HG03045 (cell line): ENCODE data around the gene BRSK1.
"Not testable (repeated sequence)": the region's sequence is repeated elsewhere in the genome, so short reads cannot be mapped to it uniquely, and the experiment has no call there.

Experiments
- ATAC-seq: cut with Tn5 transposase; IDR thresholded peaks from one replicate; pipeline ENCODE4 v1.9.1; 2021; ENCODE audit warnings: mild to moderate bottlenecking, moderate library complexity; ENCODE audit not compliant: unreplicated experiment

Gene BRSK1

DNA sequence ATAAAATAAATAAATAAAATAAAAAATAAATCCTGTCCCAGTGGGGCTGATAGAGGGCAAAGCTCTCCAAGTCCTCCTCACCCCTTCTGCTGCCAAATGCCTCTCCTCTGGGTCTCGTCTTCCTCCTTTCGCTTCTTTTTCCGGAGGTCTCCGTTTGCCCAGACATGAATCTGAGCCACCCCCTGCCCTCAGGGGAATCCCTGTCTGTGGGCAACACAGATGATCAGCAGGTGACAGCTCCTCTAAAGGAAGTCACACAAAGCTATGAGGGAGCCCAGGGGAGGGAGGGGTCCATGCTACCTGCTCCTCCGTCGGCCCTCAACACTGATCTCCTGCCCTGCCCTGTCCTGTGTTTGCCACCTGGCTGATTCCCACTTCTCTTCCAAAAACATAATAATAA lies 40.9 kb downstream of the BRSK1 start:
- no peak for ATAC-seq

DNA sequence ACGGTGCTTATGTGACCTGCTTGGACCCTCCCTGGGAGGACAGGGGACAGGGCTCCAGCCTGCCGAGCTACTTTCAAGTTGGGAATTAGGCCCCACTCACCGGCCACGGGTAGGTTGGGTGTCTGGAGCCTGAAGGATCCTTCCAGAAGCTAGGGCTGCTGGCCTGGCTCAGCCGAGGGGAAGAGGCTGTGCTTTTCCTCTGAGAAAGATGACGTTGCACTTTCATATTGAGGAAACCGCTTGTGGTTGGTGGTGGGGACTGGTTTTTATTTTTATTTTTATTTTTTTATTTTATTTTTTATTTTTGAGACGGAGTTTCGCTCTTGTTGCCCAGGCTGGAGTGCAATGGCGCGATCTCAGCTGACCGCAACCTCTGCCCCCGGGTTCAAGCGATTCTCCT lies 41.4 kb downstream of the BRSK1 start, which contains the start of gene TMEM150B:
Gene TMEM150B, minus strand, starts transcription at position 170 of the 400 bp plus-strand sequence. CDS start 4,305 bp downstream, outside the sequence.
- ATAC-seq, result no peak

DNA sequence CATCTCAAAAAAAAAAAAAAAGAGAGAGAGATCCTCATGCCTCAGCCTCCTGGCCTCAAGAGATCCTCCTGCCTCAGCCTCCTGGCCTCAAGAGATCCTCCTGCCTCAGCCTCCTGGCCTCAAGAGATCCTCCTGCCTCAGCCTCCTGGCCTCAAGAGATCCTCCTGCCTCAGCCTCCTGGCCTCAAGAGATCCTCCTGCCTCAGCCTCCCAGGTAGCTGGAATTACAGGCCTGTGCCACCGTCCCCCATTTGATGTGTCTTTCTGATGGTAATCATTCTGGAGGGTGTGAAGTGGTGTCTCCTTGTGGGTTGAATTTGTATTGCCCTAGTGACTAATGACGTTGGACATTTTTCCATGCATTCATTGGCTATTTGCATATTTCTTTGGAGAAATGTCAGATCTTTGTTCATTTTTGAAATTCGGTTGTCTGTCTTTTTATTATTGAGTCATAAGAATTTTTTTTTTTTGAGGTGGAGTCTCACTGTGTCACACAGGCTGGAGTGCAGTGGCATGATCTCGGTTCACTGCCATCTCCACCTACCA lies 45.0 kb downstream of the BRSK1 start:
- ATAC-seq, result not testable (repeated sequence)

DNA sequence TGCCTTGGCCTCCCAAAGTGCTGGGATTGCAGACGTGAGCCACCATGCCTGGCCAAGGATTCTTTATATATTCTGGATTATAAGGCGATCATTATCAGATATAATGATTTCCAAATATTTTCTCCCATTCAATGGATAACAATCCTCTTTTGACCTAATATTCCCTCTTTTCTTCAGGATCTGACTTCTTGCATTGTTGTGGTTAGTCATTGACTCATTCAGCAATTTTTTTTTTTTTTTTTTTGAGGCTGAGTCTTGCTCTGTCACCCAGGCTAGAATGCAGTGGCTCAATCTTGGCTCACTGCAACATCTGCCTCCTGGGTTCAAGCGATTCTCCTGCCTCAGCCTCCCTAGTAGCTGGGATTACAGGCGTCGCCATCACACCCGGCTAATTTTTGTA lies 46.0 kb downstream of the BRSK1 start:
- ATAC-seq, result not testable (repeated sequence)

DNA sequence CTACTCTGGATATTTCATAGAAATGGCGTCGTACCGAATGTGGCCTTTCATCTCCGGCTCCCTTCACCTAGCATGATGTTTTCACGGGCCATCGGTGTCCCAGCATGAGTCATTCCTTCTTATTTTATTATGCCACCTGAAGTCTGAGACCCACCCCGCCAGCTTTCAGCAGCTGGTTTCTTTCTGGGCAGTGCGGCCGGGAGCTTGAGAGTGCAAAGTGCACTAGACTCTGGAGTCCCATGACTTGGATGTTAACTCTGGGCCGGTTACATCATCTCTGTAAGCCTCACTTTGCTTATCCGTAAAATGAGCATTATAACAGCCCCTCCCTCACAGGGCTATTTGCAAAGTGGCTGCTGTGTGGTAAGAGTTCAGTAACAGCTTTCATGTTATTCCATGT lies 50.1 kb downstream of the BRSK1 start:
- ATAC-seq, result no peak

DNA sequence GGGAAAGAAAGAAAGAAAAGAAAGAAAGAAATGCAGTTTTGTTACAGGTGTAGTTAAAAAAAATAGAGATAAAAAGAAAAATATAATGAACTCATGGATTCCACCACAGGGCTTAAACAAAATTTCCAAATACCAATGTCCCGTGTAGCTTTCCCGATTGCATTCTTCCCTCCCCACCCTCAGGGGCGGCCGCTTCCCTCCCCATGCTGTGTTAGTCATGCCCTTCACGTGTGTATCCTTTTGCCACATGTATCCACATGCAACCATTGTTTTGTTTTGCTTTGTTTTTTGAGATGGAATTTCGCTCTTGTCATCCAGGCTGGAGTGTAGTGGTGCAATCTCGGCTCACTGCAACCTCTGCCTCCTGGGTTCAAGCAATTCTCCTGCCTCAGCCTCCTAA lies 52.3 kb downstream of the BRSK1 start:
- no peak for ATAC-seq

DNA sequence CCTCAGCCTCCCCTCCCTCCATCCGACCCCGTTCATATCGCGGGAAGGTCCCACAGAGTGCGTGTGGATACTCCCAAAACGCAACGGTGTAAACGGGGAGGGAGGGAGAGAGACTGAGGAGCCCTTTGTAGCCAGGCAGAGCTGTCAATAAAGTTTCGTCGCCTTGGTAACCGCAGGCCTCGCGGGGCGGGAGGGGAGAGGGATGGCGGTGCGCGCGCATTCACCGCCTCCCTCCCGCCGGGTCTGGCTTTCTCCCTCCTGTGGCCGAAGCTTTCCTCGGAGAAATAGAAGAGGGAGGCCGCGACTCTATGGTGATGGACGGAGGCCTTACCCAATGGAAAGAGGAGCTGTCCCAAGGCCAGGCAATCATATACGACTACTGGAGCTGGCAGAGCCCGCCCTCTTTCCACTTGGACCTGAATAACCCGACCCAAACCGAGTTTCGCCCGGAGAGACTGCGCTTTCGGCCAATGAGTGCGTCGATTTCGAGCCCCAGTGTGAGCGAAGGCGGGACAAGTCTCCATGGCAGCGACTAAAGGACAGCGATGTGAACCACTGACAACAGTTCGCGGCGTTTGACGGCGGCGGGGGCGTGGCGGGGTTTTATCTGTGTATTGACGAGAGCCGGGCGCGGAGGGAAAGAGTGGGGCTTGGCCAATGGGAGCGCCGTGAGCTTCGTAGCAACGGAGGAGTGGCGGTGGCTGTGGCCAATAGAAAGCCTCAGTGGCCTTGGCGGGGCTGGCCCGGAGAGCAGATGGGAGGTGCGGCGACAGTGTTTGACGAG lies 55.5 kb downstream of the BRSK1 start, which contains the start of gene KMT5C:
Gene KMT5C, plus strand, starts transcription at position 772 of the 784 bp plus-strand sequence. CDS start 2,061 bp downstream, outside the sequence.
- ATAC-seq, result peak; percentile 83

DNA sequence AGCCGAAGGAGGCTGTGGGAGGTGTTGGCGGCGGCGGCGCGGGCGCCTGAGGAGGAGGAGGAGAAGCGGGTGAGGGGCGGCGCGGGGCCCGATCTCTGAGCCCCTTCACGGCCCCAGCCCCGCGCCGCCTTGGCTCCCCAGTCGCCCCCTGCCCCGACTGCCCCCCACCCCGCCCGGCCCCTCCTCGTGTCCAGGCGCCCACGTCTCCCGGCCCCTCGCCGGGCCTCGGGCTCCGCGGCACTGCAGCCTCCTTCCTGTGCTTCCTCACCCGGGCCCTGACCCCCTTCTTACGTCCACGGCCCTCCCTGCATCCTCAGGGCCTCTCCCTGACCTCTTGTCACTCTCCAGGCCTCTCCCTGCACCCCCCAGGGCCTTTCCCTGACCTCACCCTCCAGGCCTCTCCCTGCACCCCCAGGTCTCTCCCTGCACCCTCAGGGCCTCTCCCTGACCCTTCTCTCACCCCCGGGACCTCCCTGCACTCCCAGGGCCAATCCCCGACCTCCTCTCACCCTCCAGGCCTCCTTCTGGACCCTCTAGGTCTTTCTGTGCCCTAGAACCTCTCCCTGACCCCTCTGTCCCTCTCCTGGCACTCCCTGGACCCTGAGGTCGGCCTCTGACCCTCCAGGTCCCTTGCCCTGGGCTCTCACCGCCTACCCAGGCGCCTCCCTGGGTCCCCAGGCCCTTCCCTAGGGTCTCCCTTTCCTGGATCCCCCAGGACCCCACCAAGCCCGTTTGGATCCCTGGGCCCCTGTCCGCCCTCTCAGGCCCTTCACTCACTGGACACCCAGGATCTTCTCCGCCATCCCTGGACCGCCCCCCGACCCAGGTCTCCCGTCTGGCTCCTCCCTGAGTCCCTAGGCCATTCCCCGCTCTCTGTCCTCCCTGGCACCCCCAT lies 56.3 kb downstream of the BRSK1 start:
- ATAC-seq, result no peak

DNA sequence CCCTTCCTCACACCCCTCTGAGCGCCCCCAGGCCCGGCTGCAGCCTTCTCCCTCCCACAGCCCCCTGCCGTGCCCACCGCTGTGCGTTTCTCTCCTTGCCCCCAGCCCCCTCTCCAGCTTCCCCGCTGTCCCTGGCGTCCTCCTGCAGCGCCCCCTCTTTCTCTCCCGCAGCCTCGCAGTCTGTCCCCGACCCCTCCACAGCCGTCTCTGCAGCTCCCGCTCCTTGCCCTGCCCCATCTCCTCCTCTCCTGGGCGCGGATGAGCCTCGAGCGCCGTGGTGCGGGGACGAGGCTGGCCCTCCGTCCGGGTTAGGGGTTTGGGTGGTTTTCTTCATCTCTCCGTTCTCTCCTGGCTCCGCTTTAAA lies 57.0 kb downstream of the BRSK1 start:
- ATAC-seq, result no peak

DNA sequence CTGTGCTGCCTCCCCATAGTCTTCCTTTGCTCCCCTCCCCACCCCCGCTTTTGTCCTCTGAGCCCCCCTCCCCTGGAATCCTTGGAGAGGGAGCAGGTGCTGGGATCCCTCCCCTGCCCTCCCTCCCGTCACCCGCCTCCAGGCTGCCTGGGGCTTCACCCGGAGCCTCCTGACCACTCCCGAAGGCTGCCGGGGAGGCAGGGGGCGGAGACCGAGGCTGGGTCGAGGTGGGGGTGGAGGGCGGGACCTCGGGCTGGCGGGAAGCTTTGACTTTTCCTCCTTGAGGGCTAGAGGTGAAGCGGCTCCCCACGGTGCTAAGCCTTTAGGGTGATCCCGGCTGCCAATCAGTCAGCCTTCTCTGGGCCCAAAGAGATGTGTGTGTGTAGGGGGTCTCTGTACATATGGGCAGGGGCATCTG lies 57.4 kb downstream of the BRSK1 start:
- no peak for ATAC-seq

DNA sequence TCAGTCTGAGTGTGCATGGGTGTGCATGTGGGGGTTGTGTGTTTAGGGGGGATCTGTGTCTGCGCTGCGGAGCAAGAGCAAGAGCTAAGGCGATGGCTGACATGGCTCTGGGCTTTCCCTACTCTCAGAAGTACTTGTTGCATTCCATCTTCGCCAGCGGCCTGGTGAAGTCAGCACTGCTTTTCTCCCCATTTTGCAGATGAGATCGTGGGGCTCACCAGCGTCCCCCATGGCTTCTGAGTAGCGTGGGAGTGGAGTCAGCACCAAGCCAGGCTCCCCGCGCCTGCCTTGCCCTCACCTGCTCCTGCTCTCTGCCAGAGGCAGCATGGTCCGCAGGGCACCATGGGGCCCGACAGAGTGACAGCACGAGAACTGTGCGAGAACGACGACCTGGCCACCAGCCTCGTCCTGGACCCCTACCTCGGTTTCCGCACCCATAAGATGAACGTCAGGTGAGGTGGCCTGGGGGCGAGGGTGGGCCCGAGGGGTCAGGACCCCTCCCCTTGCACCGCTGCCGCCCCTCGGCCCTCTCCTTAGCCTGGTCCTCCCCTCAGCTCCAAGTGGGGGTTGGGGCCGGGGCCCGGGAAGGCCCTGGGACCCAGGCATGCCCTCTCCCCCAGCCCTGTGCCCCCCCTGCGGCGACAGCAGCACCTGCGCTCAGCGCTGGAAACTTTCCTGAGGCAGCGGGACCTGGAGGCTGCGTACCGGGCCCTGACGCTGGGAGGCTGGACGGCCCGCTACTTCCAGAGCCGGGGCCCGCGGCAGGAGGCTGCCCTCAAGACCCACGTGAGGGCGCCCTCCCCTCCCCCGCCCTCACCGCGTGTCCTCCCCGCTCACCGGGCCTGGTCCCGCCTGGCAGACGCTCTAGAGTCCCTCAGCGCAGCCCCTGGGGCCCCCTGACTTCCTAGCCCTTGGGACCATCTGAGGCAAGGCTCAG lies 58.1 kb downstream of the BRSK1 start:
- no peak for ATAC-seq

DNA sequence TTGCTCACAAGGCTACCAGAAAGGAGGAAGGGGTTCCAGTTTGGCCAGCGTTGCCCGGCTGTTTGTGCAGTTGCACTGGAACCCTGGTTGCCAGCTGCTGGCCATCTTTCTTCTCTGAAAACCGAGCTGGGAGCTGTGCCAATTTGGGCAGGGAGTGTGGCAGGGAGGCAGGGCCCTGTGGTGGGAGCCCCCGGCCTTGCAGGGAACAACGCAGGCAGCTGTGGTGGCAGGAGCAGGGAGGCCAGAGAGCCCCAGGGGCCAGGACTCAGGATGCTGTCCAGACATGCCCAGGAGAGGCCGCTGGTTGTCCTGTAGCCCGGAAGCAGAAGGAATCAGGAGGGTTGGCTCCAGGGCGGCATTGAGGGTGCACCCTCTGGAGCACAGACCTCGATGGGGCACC lies 60.6 kb downstream of the BRSK1 start:
- ATAC-seq, result no peak

DNA sequence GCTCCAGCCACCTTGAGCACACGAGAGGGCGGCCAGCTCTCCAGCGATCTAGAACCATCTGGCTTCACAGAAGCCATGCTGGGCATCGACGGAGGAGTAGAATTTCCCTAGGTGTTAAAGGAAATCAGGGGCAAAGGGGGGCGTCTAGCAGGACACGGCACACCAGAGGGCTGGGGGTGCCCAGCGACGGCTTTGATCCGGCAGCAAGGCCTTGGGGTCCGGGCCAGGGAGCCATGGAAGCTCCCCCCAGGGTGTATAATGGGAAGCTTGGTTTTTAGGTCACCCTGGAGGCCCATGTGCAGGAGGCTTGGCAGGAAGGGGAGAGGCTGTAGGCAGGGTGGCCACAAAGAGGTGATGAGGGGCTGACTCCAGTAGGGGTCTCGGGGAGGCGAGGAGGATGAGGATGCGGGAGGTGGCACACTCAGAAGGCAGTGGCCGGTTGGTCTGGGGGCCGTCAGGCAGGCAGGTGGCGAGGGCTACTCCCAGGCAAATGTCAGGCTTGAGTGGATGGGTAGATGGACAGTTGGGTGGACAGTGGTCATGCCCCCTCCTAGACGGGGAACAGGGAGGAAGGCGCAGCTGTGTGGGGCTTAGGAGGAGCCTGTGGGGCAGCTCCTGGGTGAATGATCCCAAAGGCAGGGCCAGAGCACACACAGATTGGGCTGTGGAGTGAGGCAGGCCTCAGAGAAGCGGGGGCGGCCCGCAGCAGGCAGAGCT lies 61.5 kb downstream of the BRSK1 start:
- no peak for ATAC-seq

DNA sequence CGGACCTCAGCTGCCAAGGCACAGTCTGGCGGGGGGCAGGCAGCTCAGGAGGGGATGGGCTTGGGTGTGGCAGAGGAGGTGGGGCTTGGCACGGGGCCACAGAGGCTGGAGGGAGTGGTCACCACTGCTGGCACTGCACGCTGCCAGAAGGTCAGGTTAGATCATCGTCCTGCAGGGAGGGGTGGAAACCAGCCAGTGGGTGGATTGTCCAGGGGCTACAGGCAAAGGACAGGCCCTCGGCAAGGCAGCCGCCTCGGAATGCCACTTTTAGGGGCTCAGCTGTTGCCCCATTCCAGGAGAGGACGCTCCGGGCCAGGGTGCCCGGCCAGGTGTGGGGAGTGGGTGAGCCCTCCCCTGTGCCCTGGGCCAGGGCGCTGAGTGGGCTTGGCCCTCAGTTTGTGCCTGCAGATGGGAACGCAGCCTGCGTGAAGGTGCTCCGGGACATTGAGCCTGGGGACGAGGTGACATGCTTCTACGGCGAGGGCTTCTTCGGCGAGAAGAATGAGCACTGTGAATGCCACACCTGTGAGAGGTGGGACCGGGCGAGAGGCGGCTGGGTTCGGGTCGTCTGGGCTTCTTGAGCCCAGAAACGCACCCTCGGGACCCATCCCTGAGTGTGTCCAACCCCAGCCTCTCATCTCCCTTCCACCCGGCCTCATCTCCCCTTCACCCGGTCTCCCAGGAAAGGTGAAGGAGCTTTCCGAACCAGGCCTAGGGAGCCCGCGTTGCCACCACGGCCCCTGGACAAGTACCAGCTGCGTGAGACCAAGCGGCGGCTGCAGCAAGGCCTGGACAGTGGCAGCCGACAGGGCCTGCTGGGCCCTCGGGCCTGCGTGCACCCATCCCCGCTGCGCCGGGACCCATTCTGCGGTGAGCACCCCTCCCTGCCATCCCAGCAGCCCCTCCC lies 62.3 kb downstream of the BRSK1 start:
- no peak for ATAC-seq

DNA sequence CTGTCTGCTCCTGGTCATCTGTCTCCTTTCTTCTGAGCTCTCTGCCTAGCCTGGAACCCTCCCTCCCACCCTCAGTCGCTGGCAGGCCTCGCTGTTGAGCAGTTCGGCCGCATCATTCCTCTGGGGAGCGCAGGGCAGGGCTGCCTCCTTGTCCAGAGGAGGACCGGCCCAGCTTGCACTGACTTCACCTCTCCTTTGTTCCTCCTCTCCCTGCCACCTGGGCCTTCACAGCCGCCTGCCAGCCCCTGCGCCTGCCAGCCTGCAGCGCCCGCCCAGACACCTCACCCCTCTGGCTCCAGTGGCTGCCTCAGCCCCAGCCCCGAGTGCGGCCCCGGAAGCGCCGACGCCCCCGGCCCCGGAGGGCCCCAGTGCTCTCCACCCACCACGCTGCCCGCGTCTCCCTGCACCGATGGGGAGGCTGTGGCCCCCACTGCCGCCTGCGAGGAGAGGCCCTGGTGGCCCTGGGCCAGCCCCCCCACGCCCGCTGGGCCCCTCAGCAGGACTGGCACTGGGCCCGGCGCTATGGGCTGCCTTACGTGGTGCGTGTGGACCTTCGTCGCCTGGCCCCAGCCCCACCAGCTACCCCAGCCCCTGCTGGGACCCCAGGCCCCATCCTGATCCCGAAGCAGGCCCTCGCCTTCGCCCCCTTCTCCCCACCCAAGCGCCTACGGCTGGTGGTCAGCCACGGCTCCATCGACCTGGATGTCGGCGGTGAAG lies 63.1 kb downstream of the BRSK1 start:
- no peak for ATAC-seq

DNA sequence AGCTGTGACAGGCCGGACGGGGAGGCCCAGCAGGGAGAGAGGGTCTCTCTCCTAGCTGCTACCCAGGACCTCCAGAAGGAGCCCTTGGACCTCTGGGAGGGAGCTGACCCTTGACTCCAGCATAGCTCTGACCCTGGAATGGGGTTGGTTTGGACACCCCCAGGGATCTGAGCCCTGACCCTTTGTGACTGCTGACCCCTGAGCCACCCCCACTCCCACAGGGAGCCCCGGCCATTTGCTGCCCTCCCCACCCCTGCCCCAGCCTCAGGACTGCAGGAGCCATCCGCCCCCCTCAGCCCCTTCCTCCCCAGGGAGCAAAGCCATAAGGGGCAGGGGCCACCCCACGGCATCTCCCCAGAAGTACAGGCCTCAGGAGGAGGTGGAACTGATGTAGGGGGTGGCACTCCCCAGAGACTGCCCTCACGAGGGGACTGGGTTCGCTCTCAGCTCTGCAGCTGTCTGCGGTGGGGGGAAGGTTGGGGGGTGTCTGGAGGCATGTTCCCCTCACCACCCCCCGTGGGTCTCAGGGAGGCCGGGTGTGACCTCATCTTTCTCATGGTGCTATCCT lies 63.7 kb downstream of the BRSK1 start:
- no peak for ATAC-seq

DNA sequence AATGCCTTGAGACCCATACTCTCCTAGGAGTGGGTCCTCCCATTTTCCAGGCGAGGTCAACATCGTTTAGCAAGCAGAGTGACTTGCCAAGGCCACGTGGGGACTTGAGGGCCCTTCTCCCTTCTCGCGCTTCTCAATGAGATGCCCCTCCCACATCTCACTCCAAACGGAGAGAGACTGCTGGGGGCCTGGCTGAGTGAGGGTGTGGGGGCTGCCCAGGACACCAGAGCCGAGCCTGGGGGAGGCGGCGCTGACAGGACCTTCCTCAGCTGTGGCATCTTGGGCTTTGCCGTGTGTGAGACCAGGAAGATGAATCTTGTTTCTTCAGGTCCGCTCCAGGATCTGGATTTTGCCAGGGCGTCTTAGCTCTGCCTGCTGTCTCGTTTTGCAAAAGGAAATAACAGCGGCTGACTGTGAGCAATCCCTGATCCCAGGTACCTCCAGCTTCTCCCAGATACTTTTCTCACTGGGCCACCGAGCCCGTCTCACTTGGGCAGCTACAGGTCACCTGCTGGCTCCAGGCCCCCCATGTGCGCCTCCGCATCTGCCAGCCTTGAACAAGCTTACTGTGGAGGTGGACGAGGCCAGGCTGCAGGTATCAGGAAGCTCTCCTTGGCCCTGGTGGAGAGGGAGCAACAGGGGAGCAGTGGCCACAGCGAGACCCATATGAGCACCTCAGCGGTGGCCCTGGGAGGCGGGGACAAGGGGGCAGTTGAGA lies 64.7 kb downstream of the BRSK1 start:
- no peak for ATAC-seq
